IMR-90 (cell line): Measurements from ENCODE around the gene SKIL. TPM values are rescaled to one million over a fixed set of nuclear protein-coding genes. Genes with fewer than 3 reads are reported as not detected.

Source experiments
- ATAC-seq: fragments of 200-7000 bp; cut with Tn5 transposase; 2 replicates; pipeline ENCODE4 v1.9.1; 2020; ENCODE audit warnings: low read depth, mild to moderate bottlenecking, moderate library complexity
- BruUV-seq: library from RNA; stranded (reverse); fragments of 400-500 nt; replicated peaks from 2 replicates; lab custom pipeline; 2021; lab: Mats Ljungman, UMichigan
- CTCF ChIA-PET: fragments of 300-600 bp; formaldehyde crosslinking; extraction: SDS; loops from one replicate; lab custom pipeline; 2021; ENCODE audit warnings: antibody characterized with exemption; lab: Yijun Ruan, JAX
- POLR2A ChIA-PET: fragments of 300-600 bp; sonication (Branson Sonifier 250); formaldehyde crosslinking; loops from one replicate; lab custom pipeline; 2022; ENCODE audit warnings: antibody characterized with exemption; ENCODE audit not compliant: unreplicated experiment; lab: Charles Lee
- DNase-seq: peaks from one replicate; pipeline ENCODE4 v3.0.0; 2013
- H2AFZ ChIP-seq: replicated peaks from 2 replicates; pipeline ENCODE3; 2013; ENCODE audit warnings: low read length, mild to moderate bottlenecking; ENCODE audit not compliant: poor library complexity
- H2AK5ac ChIP-seq: 2 replicates; pipeline ENCODE4 v1.6.1; 2013; ENCODE audit warnings: low read depth, low read length, inconsistent platforms
- H2AK9ac ChIP-seq: replicated peaks from 2 replicates; pipeline ENCODE3; 2013; ENCODE audit warnings: mild to moderate bottlenecking, low read depth, low read length, moderate library complexity; ENCODE audit not compliant: poor library complexity
- H2BK120ac ChIP-seq: 2 replicates; pipeline ENCODE4 v1.6.1; 2013; ENCODE audit warnings: low read depth, low read length, inconsistent platforms
- H2BK15ac ChIP-seq: 3 replicates; pipeline ENCODE4 v1.6.1; 2013; ENCODE audit warnings: low read depth, low read length, inconsistent platforms
- H2BK20ac ChIP-seq: 2 replicates; pipeline ENCODE4 v1.6.1; 2013; ENCODE audit warnings: low read depth, mild to moderate bottlenecking, inconsistent platforms, low read length, moderate library complexity
- H2BK5ac ChIP-seq: 2 replicates; pipeline ENCODE4 v1.6.1; 2013; ENCODE audit warnings: mild to moderate bottlenecking, low read depth, low read length, inconsistent platforms; ENCODE audit not compliant: poor library complexity, severe bottlenecking
- H3K14ac ChIP-seq: replicated peaks from 2 replicates; pipeline ENCODE4 v1.6.1; 2013; ENCODE audit warnings: low read depth, low read length, inconsistent platforms
- H3K18ac ChIP-seq: 2 replicates; pipeline ENCODE4 v1.6.1; 2013; ENCODE audit warnings: low read depth, low read length, control low read depth
- H3K23ac ChIP-seq: 2 replicates; pipeline ENCODE4 v1.6.1; 2013; ENCODE audit warnings: low read depth, low read length, inconsistent platforms
- H3K27ac ChIP-seq: 2 replicates; pipeline ENCODE4 v1.5.1; 2013; ENCODE audit warnings: mild to moderate bottlenecking, control low read depth, low read length; ENCODE audit not compliant: insufficient read depth
- H3K27me3 ChIP-seq: 2 replicates; pipeline ENCODE4 v1.6.1; 2013; ENCODE audit warnings: low read length; ENCODE audit not compliant: control insufficient read depth, insufficient read depth
- H3K36me3 ChIP-seq: 2 replicates; pipeline ENCODE4 v1.6.1; 2013; ENCODE audit warnings: low read length, mixed read lengths; ENCODE audit not compliant: control insufficient read depth, insufficient read depth
- H3K4ac ChIP-seq: 2 replicates; pipeline ENCODE4 v1.6.1; 2013; ENCODE audit warnings: low read depth, low read length, inconsistent platforms
- H3K4me1 ChIP-seq: 2 replicates; pipeline ENCODE4 v1.6.1; 2013; ENCODE audit warnings: low read length, mixed read lengths; ENCODE audit not compliant: control insufficient read depth, insufficient read depth
- H3K4me2 ChIP-seq: 2 replicates; pipeline ENCODE4 v1.6.1; 2013; ENCODE audit warnings: low read depth, mild to moderate bottlenecking, control low read depth, low read length, moderate library complexity
- H3K4me3 ChIP-seq: 2 replicates; pipeline ENCODE4 v1.5.1; 2013; ENCODE audit warnings: low read depth, mild to moderate bottlenecking, control low read depth, low read length, moderate library complexity; ENCODE audit not compliant: insufficient read depth
- H3K56ac ChIP-seq: 2 replicates; pipeline ENCODE4 v1.6.1; 2013; ENCODE audit warnings: low read length, inconsistent platforms; ENCODE audit not compliant: insufficient read depth; ENCODE audit errors: extremely low read depth
- H3K79me1 ChIP-seq, 2 experiments: 2 replicates each; pipeline ENCODE4 v1.6.1; 2013; ENCODE audit warnings: low read length in 2 of 2, inconsistent platforms in 1 of 2, low read depth in 1 of 2
- H3K9ac ChIP-seq: 2 replicates; pipeline ENCODE4 v1.6.1; 2013; ENCODE audit warnings: low read depth, low read length, control low read depth
- H3K9me1 ChIP-seq: 2 replicates; pipeline ENCODE4 v1.6.1; 2013; ENCODE audit warnings: low read length, inconsistent platforms; ENCODE audit not compliant: insufficient read depth
- H3K9me3 ChIP-seq: 2 replicates; pipeline ENCODE4 v1.6.1; 2013; ENCODE audit warnings: low read length; ENCODE audit not compliant: control insufficient read depth, insufficient read depth
- H4K20me1 ChIP-seq: 2 replicates; pipeline ENCODE4 v1.6.1; 2013; ENCODE audit warnings: low read length, inconsistent platforms; ENCODE audit not compliant: insufficient read depth
- H4K5ac ChIP-seq: 2 replicates; pipeline ENCODE4 v1.6.1; 2013; ENCODE audit warnings: mild to moderate bottlenecking, low read depth, low read length, control low read depth
- H4K8ac ChIP-seq, 2 experiments: 2 replicates each; pipeline ENCODE4 v1.6.1; 2013; ENCODE audit warnings: low read depth in 2 of 2, low read length in 2 of 2, control low read depth in 1 of 2, inconsistent platforms in 1 of 2
- H4K91ac ChIP-seq: 2 replicates; pipeline ENCODE4 v1.6.1; 2013; ENCODE audit warnings: low read depth, low read length, inconsistent platforms; ENCODE audit not compliant: insufficient read depth
- BHLHE40 ChIP-seq: fragments of 150-350 bp; IDR thresholded peaks from 2 replicates; pipeline ENCODE4 v1.6.1; 2016; ENCODE audit warnings: mild to moderate bottlenecking, low read depth, low read length
- CEBPB ChIP-seq: IDR thresholded peaks from 2 replicates; pipeline ENCODE4 v1.6.1; 2012; ENCODE audit warnings: low read depth, low read length, improper control_type of control experiment
- CTCF ChIP-seq: conservative IDR thresholded peaks from 2 replicates; pipeline ENCODE4 v1.5.1; 2012; ENCODE audit warnings: mild to moderate bottlenecking, low read depth, low read length, improper control_type of control experiment
- FOS ChIP-seq: fragments of 150-350 bp; IDR thresholded peaks from 2 replicates; pipeline ENCODE4 v1.6.1; 2016; ENCODE audit warnings: low read depth, low read length
- MAFK ChIP-seq: IDR thresholded peaks from 2 replicates; pipeline ENCODE4 v1.6.1; 2012; ENCODE audit warnings: low read depth, low read length, improper control_type of control experiment
- MAZ ChIP-seq: IDR thresholded peaks from 2 replicates; pipeline ENCODE4 v1.6.1; 2012; ENCODE audit warnings: low read depth, mild to moderate bottlenecking, low read length, improper control_type of control experiment, moderate library complexity, borderline replicate concordance
- MXI1 ChIP-seq: IDR thresholded peaks from 2 replicates; pipeline ENCODE4 v1.6.1; 2012; ENCODE audit warnings: low read depth, mild to moderate bottlenecking, low read length, moderate library complexity, borderline replicate concordance
- NFE2L2 ChIP-seq: fragments of 150-350 bp; IDR thresholded peaks from 2 replicates; pipeline ENCODE4 v1.6.1; 2016; ENCODE audit warnings: low read depth, mild to moderate bottlenecking, low read length
- POLR2A ChIP-seq: IDR thresholded peaks from 2 replicates; pipeline ENCODE4 v1.6.1; 2012; ENCODE audit warnings: mild to moderate bottlenecking, low read depth, low read length
- RAD21 ChIP-seq: IDR thresholded peaks from 2 replicates; pipeline ENCODE4 v1.6.1; 2012; ENCODE audit warnings: low read length, improper control_type of control experiment
- RCOR1 ChIP-seq: IDR thresholded peaks from 2 replicates; pipeline ENCODE4 v1.6.1; 2012; ENCODE audit warnings: mild to moderate bottlenecking, low read length, improper control_type of control experiment; ENCODE audit not compliant: insufficient replicate concordance
- RFX5 ChIP-seq: IDR thresholded peaks from 2 replicates; pipeline ENCODE4 v1.8.0; 2012; ENCODE audit warnings: low read depth, mild to moderate bottlenecking, low read length, moderate library complexity
- SMC3 ChIP-seq: fragments of 150-350 bp; IDR thresholded peaks from 2 replicates; pipeline ENCODE4 v1.6.1; 2016; ENCODE audit warnings: low read depth, mild to moderate bottlenecking, antibody characterized with exemption, low read length, moderate library complexity
- USF2 ChIP-seq: fragments of 150-350 bp; IDR thresholded peaks from 2 replicates; pipeline ENCODE4 v1.6.1; 2017; ENCODE audit warnings: mild to moderate bottlenecking, antibody characterized with exemption, low read length, low read depth
- dilution Hi-C: fragments of 300-500 bp; cut with HindIII; formaldehyde crosslinking; loops from one replicate; pipeline ENCODE4 v1.14.3; 2018; ENCODE audit warnings: low sequenced_read_pairs; ENCODE audit not compliant: unreplicated experiment
- in situ Hi-C: fragments of 300-500 bp; cut with MboI; formaldehyde crosslinking; loops from 3 replicates; pipeline ENCODE4 v1.14.3; 2019; ENCODE audit warnings: low sequenced_read_pairs, inconsistent platforms, mixed read lengths
- intact Hi-C: fragments of 100-400 bp; cut with micrococcal nuclease; formaldehyde crosslinking; loops from 2 replicates; pipeline ENCODE4 v1.10.0; 2022
- polyA plus RNA-seq, 3 experiments: library from polyadenylated mRNA; depleted of rRNA; stranded (reverse); fragments of >200 nt; gene quantifications; 2 replicates each; pipeline ENCODE4 v1.2.3, GENCODE V29; 2012; ENCODE audit warnings: low replicate concordance in 1 of 3
- total RNA-seq: library from RNA; depleted of rRNA; stranded (reverse); fragments of >200 nt; gene quantifications from 2 replicates; pipeline ENCODE4 v1.2.3, GENCODE V29; 2012

SKIL gene
- total and polyA plus RNA-seq, 2 of the 4 experiments (the other 2 are of a cell fraction), result 9.2 to 55.9 TPM

- Histone ChIP-seq H3K9ac (no peak overlapping the region), H3K27ac (no peak overlapping the region), H2BK15ac (no peak overlapping the region), H3K14ac (no peak overlapping the region), H3K79me1 (no peaks in the 10 kb centered on the region), H4K20me1 (no peaks in the 10 kb centered on the region), H3K27me3 (no peaks in the 10 kb centered on the region), H3K23ac (no peak overlapping the region), H2AK5ac (no peak overlapping the region), H4K91ac (no peak overlapping the region), H2AK9ac (no peak overlapping the region), H3K4me3 (no peak overlapping the region), H3K9me3 (no peaks in the 10 kb centered on the region), H3K4ac (no peak overlapping the region), H2BK120ac (no peak overlapping the region), H3K9me1 (peaks cover 3% of the 10 kb centered on the region), H4K5ac (no peak overlapping the region), H4K8ac (no peak overlapping the region), H3K56ac (no peak overlapping the region), H2BK20ac (no peak overlapping the region), H3K4me1 (peaks cover 3% of the 10 kb centered on the region; the same call in 1 of the 2 replicates), H3K4me2 (no peak overlapping the region), H3K18ac (no peak overlapping the region), H2BK5ac (no peak overlapping the region), H3K36me3 (no peaks in the 10 kb centered on the region; the same call in 1 of the 2 replicates), H2AFZ (no peak overlapping the region)
- ATAC-seq (no peak), DNase-seq (no peak)
- BruUV-seq, result no TSS peak
- CTCF ChIA-PET, result no interaction called here
- intact Hi-C loops, result loop anchor here (5.0 kb wide), 1 partner anchor 309 kb away; no protein-coding TSS in a partner anchor
- dilution Hi-C loops, result no loop called here
- in situ Hi-C loops, result no loop called here
- no peak for TF ChIP-seq MAZ
- TF ChIP-seq SMC3, result no peak
- no peak for TF ChIP-seq POLR2A
- TF ChIP-seq CEBPB, result no peak
- no peak for TF ChIP-seq FOS
- no peak for TF ChIP-seq RAD21
- no peak for TF ChIP-seq MXI1
- TF ChIP-seq CTCF, result no peak
- TF ChIP-seq BHLHE40, result no peak
- no peak for TF ChIP-seq USF2
- TF ChIP-seq MAFK, result no peak
- no peak for TF ChIP-seq RFX5
- TF ChIP-seq RCOR1, result no peak
- no peak for TF ChIP-seq NFE2L2
- POLR2A ChIA-PET, result no interaction called here
Observed at GRCh38 chr3:170443457-170443856, 85.9 kb downstream of the SKIL start.
